ENCODE data around the gene RHBDL1.

RHBDL1 gene

DNA sequence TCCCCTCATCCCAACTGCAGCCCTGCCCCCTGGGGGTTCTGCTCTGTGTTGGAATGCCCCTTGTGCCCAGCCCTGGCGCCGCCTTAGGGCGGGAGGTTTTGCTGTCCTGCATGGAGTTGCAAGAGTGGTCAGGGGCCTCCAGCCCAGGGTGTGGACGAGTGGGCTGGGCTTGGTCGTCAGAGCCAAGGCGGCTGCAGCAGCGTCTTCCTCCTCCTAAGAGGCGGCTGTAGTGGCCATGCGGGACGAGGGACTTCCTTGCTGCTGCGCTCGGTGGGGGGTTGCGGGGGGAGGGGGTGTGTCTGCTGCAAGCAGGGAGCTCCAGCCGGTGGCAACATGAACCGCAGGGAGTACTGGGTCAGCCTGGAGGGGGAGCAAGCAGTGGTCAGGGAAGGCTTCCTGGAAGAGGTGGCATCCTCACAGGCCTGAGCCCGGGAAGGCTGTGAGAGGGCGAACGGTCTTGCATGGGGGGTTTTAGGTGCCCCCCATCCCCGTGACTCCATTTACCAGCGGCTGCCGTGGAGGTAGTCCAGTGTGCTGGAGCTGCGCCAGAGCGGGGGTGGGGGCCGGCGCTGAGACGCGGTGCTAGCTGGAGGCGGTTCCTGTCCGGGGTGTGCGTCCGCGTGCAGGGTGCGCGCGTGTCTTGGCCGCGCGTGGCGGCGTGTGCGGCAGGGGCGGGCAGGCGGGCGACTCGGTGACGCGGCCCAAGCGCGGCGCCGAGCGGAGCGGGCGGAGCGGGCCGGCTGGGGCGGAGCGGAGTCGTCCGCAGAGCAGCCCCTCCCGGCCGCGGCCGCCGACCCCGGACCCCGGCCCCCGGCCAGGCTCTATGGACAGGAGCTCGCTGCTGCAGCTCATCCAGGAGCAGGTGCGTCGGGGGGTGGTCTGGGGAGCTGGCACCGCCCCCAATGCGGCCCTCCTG is at the start of gene RHBDL1:
Gene RHBDL1 (plus strand): TSS at position 704 of the 916 bp plus-strand sequence. CDS start 120 bp downstream, at position 824.
- no peak for DNase-seq

DNA sequence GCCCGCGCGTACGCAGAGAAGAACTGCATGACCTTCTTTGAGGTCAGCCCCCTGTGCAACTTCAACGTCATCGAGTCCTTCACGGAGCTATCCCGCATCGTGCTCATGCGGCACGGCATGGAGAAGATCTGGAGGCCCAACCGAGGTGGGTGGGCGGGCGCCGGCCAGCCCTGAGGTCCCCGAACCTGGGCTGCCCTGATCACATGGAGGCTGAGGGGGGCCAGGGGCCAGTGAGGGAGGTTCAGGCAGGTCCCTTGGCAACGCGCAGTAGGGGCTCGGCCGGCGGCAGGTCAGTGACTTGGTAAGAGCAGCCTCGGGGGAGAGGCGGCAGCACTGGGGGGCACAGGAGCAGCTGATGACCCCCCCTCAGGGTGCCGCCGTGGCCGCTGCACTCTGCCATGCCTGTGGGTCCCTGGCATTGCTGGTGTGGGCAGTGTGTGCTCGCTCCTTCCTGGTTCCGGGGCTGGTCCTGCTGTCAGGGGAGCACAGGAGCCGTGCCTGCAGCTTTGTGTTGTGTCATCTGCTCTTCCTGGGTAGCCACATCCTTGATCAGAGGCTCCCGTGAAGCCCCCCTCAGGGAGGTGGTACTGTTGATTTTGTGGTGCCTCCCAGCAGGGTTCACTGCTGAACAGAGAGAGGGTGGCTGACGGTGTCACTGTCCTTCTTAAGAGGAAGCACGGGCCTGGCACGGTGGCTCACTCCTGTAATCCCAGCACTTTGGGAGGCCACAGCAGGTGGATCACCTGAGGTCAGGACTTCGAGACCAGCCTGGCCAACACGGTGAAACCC is 49.3 kb upstream of the RHBDL1 start:
- DNase-seq: no peak

DNA sequence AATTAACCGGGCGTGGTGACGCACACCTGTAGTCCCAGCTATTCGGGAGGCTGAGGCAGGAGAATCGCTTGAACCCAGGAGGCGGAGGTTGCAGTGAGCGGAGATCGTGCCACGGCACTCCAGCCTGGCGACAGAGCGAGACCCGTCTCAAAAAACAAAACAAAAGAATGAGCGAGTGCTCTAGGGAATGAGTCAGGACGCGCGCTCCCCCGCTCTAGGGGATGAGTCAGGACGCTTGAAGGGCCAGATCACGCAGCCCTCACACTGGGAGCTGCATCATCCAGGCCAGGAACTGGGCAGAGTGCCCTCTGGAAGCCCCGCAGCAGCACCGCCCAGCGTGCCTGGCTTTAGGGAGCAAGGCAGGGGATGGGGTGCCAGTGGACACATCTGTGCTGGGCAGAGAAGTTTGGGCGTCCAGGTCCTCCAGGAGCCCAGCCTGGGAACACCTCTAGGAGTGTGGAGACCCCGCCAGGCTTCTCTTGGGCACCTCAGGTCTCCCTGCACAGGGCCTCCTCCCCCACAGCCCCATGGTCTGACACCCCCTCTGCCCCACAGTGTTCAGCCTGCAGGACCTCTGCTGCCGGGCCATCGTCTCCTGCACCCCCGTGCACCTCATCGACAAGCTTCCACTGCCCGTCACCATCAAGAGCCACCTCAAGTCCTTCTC is 48.6 kb upstream of the RHBDL1 start:
- DNase-seq: no peak

- DNase-seq: no peak
Measured at GRCh38 chr16:627454-628239, 47.8 kb upstream of the RHBDL1 start.

- DNase-seq: no peak
Measured at GRCh38 chr16:628321-629061, 47.0 kb upstream of the RHBDL1 start.

- no peak for DNase-seq
Measured at GRCh38 chr16:629185-629832, 46.2 kb upstream of the RHBDL1 start.

DNA sequence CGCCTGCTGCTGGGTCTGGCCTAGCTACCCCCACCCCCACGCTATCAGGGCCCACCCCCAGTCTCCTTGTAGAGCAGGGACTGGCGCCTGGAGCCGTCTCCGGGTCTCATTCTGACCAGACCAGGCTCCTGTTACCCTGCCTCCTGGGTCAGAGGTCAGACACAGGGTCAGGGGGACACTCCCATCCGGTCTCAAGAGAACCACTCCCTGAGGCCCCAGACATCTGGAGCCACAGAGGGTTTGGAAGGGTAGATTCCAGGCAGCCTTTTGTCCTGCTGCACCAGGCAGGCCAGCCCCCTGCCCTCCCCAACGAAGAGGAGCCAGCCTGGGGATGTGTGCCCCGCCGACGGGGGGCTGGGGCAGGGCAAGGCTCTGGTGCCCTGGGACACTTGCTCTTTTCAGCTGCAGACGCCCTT is 45.6 kb upstream of the RHBDL1 start:
- DNase-seq: no peak

DNA sequence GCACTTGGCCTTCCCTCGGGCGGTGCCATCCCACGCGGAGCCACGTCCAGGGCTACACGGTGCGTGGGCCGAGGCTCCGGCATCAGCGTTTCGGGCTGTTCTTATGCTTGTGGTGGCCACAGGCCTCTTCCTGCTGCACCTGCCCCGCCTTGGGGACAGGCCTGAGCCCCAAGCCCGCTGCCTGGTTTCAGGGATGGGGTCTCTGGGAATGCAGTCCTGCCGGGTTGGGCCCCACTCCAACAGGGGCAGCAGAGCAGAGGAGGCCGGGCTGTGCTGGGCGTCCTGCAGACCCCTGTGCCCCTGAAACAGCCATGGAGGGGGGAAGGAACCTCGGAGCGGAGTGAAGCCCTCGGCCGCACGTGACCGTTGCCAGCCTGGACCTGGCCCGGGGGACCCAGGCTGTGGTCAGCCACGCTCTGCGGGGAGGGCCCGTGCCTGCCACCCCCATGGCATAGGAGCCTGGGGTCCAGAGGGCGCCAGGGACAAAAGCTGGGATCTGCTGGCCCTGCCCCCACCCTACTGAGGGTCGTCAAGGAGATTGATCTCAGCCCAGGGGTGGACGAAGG is 45.1 kb upstream of the RHBDL1 start:
- no peak for DNase-seq

- peak; percentile 74 for DNase-seq
Measured at GRCh38 chr16:630815-631405, 44.6 kb upstream of the RHBDL1 start, which contains the start of gene WFIKKN1. TSS of gene WFIKKN1 (plus strand) at chr16:630985. CDS start at chr16:631254, 269 bp downstream.

DNA sequence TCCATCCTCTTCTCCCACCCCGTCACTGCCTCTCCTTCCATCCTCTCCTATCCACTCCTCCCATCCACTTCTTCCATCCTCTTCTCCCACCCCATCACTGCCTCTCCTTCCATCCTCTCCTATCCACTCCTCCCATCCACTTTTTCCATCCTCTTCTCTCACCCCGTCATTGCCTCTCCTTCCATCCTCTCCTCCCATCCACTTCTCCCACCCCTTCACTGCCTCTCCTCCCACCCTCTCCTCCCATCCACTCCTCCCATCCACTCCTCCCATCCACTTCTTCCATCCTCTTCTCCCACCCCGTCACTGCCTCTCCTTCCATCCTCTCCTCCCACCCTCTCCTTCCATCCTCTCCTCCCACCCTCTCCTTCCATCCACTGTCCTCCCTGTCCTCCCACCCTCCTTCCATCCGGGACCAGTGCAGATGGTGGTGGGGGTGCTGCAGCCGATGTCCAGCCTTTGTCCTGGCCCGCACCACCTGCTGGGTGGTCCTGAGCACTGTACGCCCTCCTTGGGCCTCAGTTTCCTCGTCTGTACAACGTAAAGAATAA is 43.6 kb upstream of the RHBDL1 start:
- no peak for DNase-seq

- DNase-seq: no peak
Measured at GRCh38 chr16:632486-633335, 42.8 kb upstream of the RHBDL1 start.

- DNase-seq: no peak
Measured at GRCh38 chr16:633336-634050, 42.0 kb upstream of the RHBDL1 start.

GRCh38 chr16:634051-634670 is 41.3 kb upstream of the RHBDL1 start:
- no peak for DNase-seq

DNA sequence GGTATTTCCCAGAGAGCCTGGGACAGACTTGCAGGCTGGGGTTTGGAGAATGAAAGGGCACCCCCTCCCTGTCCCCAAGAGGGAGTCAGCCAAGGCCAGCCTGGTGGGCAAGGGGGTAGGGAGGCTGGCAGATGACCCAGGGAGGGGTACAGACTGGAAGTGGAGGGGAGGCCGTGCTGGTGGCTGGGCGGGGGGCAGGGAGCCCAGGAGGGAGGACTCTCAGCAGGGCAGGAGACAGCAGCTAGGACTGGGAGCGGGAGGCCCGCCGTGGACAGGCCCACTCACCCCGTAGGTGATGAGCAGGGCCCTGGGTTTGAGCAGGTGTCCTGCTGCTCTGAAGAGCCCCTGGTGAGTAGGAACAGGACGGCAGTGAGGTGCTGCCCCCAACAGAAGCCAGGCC is 40.5 kb upstream of the RHBDL1 start:
- no peak for DNase-seq

- DNase-seq: peak; percentile 54
Measured at GRCh38 chr16:635573-636205, 39.8 kb upstream of the RHBDL1 start.

DNA sequence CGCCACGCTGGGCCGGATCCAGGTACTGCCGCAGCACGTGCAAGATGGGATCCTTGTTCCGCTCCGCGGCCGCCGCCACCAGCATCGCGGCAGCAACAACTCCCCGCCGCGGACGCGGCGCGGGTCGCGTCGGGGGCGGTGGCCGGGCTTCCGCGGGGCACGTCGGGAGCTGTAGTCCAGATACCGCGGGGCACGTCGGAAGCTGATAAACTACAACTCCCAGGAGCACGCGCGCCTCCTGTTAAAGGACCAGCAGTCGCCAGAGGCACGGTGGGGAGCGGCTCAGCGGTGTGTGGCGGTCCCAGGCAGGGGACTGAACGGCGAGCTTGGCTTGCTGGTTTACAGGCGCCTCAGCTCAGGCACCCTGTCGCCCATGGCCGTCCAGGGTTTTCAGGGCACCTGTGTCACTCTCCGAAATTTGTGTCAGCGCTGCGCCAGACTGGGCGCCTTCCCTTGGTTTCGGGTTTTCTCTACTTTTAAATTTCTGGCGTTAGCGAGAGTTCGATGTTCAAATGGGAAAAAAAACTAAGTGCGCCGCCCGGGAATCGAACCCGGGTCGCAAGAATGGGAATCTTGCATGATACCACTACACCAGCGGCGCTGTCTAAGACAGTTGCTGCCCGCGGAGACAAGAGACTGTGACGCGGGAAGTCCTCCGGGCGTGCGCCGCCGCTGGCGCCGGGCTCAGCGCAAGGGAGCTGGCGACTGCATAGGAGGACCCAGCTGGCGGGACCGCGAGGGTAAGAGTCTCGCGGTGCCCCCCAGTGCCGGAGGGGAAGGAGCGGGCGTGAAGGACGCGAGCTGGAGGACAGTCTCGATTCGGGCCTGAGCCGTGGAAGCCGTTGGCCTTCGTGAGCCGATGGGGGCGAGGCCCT is 39.0 kb upstream of the RHBDL1 start, which contains the start of gene METTL26:
Gene METTL26 (minus strand): TSS at position 100 of the 875 bp plus-strand sequence. CDS start 15 bp downstream, at position 85.
- peak; percentile 98 for DNase-seq
